HepG2 (cell line): ENCODE results near the gene FOXK2. TPM values are rescaled to one million over a fixed set of nuclear protein-coding genes. Genes with fewer than 3 reads are reported as not detected.

ENCODE experiments used
- ASH2L ChIP-seq: fragments of 300-600, 200-600 bp; sonication (generic); IDR thresholded peaks from 2 replicates; pipeline ENCODE4 v1.7.0; 2017; ENCODE audit warnings: low read depth, mild to moderate bottlenecking, moderate library complexity, mixed read lengths, low read length; ENCODE audit not compliant: insufficient read length
- RNF2 ChIP-seq: fragments of 450-650 bp; conservative IDR thresholded peaks from 2 replicates; pipeline ENCODE4 v1.6.1; 2016; ENCODE audit warnings: low read depth
- SAFB2 ChIP-seq: sonication (generic); formaldehyde crosslinking; IDR thresholded peaks from 2 replicates; pipeline ENCODE4 v1.5.1; 2020; ENCODE audit warnings: missing genetic modification reagents, low read depth, mild to moderate bottlenecking, borderline replicate concordance
- SIN3A ChIP-seq: IDR thresholded peaks from 2 replicates; pipeline ENCODE4 v1.6.1; 2011; ENCODE audit warnings: low read depth, mild to moderate bottlenecking, control low read depth, low read length, borderline replicate concordance
- THYN1 ChIP-seq: sonication (generic); formaldehyde crosslinking; IDR thresholded peaks from 2 replicates; pipeline ENCODE4 v1.8.1; 2023; ENCODE audit warnings: low read depth, mild to moderate bottlenecking, moderate library complexity, missing genetic modification reagents, borderline replicate concordance
- XRCC5 ChIP-seq: fragments of 200-400 bp; formaldehyde crosslinking; optimal IDR thresholded peaks from 2 replicates; pipeline ENCODE3; 2017; ENCODE audit warnings: mild to moderate bottlenecking, low read length
- ZBTB1 ChIP-seq: sonication (generic); formaldehyde crosslinking; IDR thresholded peaks from 2 replicates; pipeline ENCODE4 v1.4.0; 2020; ENCODE audit warnings: missing genetic modification reagents, borderline replicate concordance
- ZKSCAN8 ChIP-seq: IDR thresholded peaks from 2 replicates; pipeline ENCODE4 v1.6.1; 2016; ENCODE audit warnings: borderline replicate concordance, missing genetic modification reagents, missing compliant biosample characterization
- ZNF260 ChIP-seq: sonication (generic); formaldehyde crosslinking; IDR thresholded peaks from 2 replicates; pipeline ENCODE4 v1.4.0; 2020; ENCODE audit warnings: missing genetic modification reagents, low read depth, mild to moderate bottlenecking, borderline replicate concordance
- ZNF598 ChIP-seq: sonication (generic); formaldehyde crosslinking; IDR thresholded peaks from 2 replicates; pipeline ENCODE4 v1.5.1; 2020; ENCODE audit warnings: mild to moderate bottlenecking, missing genetic modification reagents, borderline replicate concordance
- ZNF614 ChIP-seq: IDR thresholded peaks from 2 replicates; pipeline ENCODE4 v1.6.1; 2018; ENCODE audit warnings: missing biosample characterization, missing genetic modification reagents, inconsistent platforms, borderline replicate concordance
- ZNF780A ChIP-seq: sonication (generic); formaldehyde crosslinking; IDR thresholded peaks from 2 replicates; pipeline ENCODE4 v1.8.0; 2022; ENCODE audit warnings: mild to moderate bottlenecking, missing genetic modification reagents, moderate library complexity
- polyA plus RNA-seq, 8 experiments: library from polyadenylated mRNA; depleted of rRNA in 3 of 8; stranded (reverse) in 7 of 8; unstranded in 1 of 8; fragments of >200 nt; fragmentation: Illumina TruSeq in 4 of 8; extraction: Trizol in 4 of 8; gene quantifications; 2 replicates each; pipeline versions ENCODE4 v1.2.1 to v1.2.3, GENCODE V29; 2011 to 2016; ENCODE audit warnings: low read depth in 4 of 8, missing spikeins in 1 of 8, mixed read lengths in 1 of 8; ENCODE audit not compliant: insufficient read depth in 1 of 8
- total RNA-seq, 5 experiments: library from RNA; depleted of rRNA; stranded (reverse); fragments of >200 nt; fragmentation: Illumina TruSeq; extraction: Trizol; gene quantifications; 2 replicates each; pipeline ENCODE4 v1.2.3, GENCODE V29; 2016; ENCODE audit warnings: low read depth in 1 of 5
- TF ChIP-seq, protein P1 (sequence below): sonication (generic); formaldehyde crosslinking; IDR thresholded peaks from 2 replicates; pipeline ENCODE4 v1.4.0; 2020; ENCODE audit warnings: missing genetic modification reagents
- TF ChIP-seq, protein P2 (sequence below): sonication (generic); formaldehyde crosslinking; IDR thresholded peaks from 2 replicates; pipeline ENCODE4 v1.5.0; 2020; ENCODE audit warnings: missing genetic modification reagents, mild to moderate bottlenecking, borderline replicate concordance
- TF ChIP-seq, protein P3 (sequence below): sonication (generic); formaldehyde crosslinking; IDR thresholded peaks from 2 replicates; pipeline ENCODE4 v1.5.0; 2020; ENCODE audit warnings: missing genetic modification reagents, mild to moderate bottlenecking, borderline replicate concordance
- TF ChIP-seq, protein P4 (sequence below): sonication (generic); IDR thresholded peaks from 2 replicates; pipeline ENCODE4 v1.6.1; 2016; ENCODE audit warnings: low read depth, borderline replicate concordance
- TF ChIP-seq, protein P5 (sequence below): sonication (generic); formaldehyde crosslinking; IDR thresholded peaks from 2 replicates; pipeline ENCODE4 v1.4.0; 2020; ENCODE audit warnings: mild to moderate bottlenecking, missing genetic modification reagents
- TF ChIP-seq, protein P6 (sequence below): sonication (generic); formaldehyde crosslinking; IDR thresholded peaks from 2 replicates; pipeline ENCODE4 v1.5.0; 2020; ENCODE audit warnings: missing genetic modification reagents
- TF ChIP-seq, protein P7 (sequence below): IDR thresholded peaks from 2 replicates; pipeline ENCODE4 v1.6.1; 2012; ENCODE audit warnings: inconsistent platforms

FOXK2 gene
- total and polyA plus RNA-seq, 2 of the 13 experiments (the other 11 are each of a cell fraction or from before 2014, with no cell fraction given), result 67.1 to 67.2 TPM

DNA sequence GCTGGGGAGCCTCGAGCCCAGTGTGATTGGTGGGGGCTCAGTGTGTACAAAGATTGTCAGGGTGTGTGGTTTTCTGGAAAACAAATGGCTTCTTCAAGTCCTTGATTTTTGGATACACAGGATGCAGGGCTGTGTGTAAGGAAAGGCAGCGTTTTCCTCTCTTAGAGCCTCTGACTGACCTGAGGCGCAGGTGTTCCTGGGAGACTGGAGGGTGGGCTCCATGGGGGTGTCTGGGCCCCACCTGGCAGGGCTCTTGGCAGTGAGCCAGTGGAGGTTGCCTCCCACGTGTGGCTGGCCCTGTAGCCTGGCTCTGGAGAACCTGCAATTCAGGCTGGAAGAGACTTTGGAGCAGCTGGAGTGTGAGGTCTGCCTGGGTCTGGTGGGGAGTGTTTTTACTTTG lies 5.0 kb downstream of the FOXK2 start (continued):
- TF ChIP-seq ZKSCAN8 (CRISPR knock-in tag) (no peak), THYN1 (CRISPR knock-in tag) (no peak), ZBTB1 (CRISPR knock-in tag) (no peak), SIN3A (no peak), ZNF598 (no peak), ZNF614 (CRISPR knock-in tag) (no peak), ZNF260 (CRISPR knock-in tag) (no peak), RNF2 (no peak), SAFB2 (CRISPR knock-in tag) (no peak), ZNF780A (CRISPR knock-in tag) (no peak), ASH2L (peak; percentile 16), XRCC5 (peak; percentile 61)
- TF ChIP-seq, protein P1, sequence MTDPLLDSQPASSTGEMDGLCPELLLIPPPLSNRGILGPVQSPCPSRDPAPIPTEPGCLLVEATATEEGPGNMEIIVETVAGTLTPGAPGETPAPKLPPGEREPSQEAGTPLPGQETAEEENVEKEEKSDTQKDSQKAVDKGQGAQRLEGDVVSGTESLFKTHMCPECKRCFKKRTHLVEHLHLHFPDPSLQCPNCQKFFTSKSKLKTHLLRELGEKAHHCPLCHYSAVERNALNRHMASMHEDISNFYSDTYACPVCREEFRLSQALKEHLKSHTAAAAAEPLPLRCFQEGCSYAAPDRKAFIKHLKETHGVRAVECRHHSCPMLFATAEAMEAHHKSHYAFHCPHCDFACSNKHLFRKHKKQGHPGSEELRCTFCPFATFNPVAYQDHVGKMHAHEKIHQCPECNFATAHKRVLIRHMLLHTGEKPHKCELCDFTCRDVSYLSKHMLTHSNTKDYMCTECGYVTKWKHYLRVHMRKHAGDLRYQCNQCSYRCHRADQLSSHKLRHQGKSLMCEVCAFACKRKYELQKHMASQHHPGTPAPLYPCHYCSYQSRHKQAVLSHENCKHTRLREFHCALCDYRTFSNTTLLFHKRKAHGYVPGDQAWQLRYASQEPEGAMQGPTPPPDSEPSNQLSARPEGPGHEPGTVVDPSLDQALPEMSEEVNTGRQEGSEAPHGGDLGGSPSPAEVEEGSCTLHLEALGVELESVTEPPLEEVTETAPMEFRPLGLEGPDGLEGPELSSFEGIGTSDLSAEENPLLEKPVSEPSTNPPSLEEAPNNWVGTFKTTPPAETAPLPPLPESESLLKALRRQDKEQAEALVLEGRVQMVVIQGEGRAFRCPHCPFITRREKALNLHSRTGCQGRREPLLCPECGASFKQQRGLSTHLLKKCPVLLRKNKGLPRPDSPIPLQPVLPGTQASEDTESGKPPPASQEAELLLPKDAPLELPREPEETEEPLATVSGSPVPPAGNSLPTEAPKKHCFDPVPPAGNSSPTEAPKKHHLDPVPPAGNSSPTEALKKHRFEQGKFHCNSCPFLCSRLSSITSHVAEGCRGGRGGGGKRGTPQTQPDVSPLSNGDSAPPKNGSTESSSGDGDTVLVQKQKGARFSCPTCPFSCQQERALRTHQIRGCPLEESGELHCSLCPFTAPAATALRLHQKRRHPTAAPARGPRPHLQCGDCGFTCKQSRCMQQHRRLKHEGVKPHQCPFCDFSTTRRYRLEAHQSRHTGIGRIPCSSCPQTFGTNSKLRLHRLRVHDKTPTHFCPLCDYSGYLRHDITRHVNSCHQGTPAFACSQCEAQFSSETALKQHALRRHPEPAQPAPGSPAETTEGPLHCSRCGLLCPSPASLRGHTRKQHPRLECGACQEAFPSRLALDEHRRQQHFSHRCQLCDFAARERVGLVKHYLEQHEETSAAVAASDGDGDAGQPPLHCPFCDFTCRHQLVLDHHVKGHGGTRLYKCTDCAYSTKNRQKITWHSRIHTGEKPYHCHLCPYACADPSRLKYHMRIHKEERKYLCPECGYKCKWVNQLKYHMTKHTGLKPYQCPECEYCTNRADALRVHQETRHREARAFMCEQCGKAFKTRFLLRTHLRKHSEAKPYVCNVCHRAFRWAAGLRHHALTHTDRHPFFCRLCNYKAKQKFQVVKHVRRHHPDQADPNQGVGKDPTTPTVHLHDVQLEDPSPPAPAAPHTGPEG (CRISPR knock-in tag), result no peak
- TF ChIP-seq, protein P2, sequence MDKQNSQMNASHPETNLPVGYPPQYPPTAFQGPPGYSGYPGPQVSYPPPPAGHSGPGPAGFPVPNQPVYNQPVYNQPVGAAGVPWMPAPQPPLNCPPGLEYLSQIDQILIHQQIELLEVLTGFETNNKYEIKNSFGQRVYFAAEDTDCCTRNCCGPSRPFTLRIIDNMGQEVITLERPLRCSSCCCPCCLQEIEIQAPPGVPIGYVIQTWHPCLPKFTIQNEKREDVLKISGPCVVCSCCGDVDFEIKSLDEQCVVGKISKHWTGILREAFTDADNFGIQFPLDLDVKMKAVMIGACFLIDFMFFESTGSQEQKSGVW, result no peak
- TF ChIP-seq, protein P3, sequence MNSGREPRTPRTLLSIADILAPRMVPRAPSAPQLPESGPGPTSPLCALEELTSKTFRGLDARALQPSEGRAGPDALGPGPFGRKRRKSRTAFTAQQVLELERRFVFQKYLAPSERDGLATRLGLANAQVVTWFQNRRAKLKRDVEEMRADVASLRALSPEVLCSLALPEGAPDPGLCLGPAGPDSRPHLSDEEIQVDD, result no peak
- TF ChIP-seq, protein P4, sequence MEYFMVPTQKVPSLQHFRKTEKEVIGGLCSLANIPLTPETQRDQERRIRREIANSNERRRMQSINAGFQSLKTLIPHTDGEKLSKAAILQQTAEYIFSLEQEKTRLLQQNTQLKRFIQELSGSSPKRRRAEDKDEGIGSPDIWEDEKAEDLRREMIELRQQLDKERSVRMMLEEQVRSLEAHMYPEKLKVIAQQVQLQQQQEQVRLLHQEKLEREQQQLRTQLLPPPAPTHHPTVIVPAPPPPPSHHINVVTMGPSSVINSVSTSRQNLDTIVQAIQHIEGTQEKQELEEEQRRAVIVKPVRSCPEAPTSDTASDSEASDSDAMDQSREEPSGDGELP, result peak; percentile 49; the same call in 1 of the 2 replicates
- TF ChIP-seq, protein P5, sequence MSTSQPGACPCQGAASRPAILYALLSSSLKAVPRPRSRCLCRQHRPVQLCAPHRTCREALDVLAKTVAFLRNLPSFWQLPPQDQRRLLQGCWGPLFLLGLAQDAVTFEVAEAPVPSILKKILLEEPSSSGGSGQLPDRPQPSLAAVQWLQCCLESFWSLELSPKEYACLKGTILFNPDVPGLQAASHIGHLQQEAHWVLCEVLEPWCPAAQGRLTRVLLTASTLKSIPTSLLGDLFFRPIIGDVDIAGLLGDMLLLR, result 0 out of 2 replicates have a peak, but pooled peaks have one; percentile 23
- TF ChIP-seq, protein P6, sequence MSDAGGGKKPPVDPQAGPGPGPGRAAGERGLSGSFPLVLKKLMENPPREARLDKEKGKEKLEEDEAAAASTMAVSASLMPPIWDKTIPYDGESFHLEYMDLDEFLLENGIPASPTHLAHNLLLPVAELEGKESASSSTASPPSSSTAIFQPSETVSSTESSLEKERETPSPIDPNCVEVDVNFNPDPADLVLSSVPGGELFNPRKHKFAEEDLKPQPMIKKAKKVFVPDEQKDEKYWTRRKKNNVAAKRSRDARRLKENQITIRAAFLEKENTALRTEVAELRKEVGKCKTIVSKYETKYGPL (CRISPR knock-in tag), result no peak
- TF ChIP-seq, protein P7, sequence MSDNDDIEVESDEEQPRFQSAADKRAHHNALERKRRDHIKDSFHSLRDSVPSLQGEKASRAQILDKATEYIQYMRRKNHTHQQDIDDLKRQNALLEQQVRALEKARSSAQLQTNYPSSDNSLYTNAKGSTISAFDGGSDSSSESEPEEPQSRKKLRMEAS, result peak; percentile 48; the same call in 1 of the 2 replicates
